Stimulated activated CD4-positive, alpha-beta T cell treated with anti-CD3 and anti-CD28 coated beads, Interleukin-2, amount 100 ng/mL, for 4 hours (primary cell): ENCODE results near the gene SLC1A4.
"Not testable (repeated sequence)": the region's sequence is repeated elsewhere in the genome, so short reads cannot be mapped to it uniquely, and the experiment has no call there.

Source experiments
- DNase-seq: peaks from one replicate; pipeline ENCODE4 v3.0.0-alpha.2; 2020; ENCODE audit warnings: low read depth

SLC1A4 gene

DNA sequence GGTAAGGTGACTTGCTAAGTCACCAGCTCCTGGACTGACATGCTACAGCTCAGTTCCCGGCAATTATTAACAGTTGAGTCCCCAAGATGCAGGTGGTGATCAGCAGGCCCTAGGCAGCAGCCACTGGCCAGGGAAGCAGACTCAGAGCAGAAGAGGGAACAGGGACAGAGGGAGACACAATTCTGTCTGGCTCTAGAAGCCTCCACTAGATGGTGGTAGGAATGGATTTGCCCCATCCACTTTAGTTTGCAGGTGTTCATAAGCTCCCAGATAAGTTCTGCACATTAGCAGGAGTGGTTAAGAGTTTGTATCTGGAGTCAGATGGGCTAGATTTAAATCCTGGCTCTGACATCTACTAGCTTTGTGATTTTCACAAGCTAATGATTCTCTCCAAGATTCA lies 25.5 kb upstream of the SLC1A4 start:
- no peak for DNase-seq

DNA sequence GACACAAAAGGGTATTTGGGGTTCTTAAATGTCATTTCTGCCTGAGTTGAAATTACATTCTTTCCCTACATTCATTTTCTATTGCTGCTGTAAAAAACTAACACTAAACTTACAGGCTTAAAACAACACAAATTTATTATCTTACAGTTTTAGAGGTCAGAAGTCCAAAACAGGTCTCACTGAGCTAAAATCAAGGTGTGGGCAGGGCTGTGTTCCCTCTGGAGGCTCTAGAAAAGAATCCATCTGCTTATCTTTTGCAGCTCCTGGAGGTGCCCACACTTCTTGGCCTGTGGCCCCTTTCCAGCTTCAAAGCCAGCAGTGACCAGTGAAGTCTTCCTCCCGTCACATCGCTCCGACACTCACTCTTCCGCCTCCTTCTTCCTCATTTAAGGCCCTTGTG lies 23.2 kb upstream of the SLC1A4 start:
- no peak for DNase-seq

DNA sequence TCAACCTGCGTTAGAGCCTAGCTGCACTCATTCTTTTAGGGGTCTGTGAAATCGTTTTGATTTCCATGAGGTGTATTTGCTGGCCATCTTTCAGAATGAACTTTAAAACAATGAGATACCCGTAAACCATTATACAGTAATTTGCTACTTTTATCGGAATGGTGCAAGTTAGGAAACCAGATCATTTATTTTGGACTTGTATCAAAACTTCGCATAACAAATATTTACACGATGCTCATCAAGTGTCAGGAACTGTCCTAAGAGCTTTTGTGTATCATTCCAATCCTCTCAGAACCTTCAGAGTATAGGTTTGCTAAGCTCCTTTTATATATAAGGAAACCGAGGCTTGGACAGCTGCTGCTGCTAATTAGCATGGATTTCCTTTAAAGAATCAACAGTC lies 22.4 kb upstream of the SLC1A4 start:
- DNase-seq = no peak

DNA sequence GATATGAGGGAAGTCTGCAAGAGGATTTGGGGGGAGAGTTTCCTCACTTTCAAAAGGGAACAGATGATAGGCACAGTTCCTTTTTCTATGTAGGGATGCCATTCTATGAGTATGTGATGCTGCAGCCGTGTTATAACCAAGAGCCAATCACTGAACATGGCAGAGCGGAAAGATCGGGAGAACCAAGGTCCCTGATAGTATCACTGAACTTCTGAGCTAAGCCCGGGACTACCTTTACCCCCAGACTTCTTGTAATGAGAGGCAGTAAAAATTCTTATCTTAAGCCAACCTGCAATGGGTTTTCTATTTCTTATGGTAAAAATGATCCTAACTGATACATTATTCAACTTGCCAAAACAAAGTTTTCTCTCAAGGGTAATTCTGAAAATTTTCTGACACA lies 21.6 kb upstream of the SLC1A4 start:
- DNase-seq = no peak

DNA sequence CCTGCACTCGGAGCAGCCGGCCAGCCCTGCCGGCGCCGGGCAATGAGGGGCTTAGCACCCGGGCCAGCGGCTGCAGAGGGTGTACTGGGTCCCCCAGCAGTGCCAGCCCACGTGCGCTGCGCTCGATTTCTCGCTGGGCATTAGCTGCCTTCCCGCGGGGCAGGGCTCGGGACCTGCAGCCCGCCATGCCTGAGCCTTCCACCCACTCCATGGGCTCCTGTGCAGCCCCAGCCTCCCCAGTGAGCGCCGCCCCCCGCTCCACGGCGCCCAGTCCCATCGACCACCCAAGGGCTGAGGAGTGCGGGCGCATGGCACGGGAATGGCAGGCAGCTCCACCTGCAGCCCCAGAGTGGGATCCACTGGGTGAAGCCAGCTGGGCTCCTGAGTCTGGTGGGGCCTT lies 20.1 kb upstream of the SLC1A4 start:
- DNase-seq = not testable (repeated sequence)

DNA sequence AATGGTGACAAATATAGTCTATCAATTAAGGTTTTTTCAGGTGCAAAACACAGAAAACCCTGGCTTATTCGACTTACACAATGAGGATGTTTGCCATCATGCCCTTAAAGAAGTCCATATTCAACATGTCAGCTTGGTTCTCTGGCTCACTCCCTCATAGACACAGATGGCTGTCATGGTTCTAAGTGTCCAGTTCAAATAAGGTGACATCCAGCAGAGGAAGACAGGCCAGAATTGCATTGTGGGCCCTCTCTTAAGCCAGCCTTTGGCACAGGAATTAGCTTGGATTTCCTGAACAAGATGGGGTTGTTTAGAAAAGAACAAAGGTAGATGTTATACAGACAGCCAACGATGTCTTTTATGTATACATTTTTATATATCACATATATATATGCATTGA lies 18.7 kb upstream of the SLC1A4 start:
- DNase-seq = no peak

DNA sequence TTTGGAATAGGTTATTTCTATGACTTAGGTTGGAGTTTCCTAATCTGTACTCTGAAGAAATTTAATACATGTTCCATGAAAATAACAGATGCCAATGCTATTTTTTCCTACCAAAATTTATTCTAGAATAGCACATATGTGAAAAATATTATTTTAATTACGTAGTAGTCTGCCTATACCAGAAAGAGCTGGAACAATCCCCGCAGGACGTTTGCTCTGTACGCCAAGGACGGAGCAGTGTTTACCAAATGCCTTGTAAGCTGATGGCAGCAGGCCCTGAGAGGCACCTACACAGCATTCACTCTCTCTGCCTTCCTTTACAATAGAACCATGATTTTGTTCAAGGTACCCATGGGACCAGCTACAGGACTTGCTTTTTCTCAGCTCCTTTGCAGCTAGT lies 16.8 kb upstream of the SLC1A4 start:
- DNase-seq = no peak

DNA sequence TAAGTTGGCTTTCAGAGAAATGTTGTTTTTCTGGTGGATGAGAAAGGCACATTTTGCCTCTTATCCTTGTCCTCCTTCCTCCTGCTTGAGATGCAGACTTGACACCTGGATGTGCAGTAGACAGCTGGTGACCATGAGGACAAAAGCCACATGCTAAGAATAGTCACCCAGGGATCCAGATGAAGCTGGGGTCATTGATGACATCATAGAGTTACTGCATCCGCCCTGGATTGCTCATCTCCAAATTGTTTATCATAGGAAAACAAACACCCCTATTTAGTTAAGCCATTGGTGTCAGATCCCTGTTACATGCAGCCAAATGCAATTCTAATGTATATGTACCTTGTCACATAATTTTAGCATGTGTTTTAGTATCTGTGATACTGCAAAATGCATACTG lies 16.3 kb upstream of the SLC1A4 start:
- DNase-seq = no peak

DNA sequence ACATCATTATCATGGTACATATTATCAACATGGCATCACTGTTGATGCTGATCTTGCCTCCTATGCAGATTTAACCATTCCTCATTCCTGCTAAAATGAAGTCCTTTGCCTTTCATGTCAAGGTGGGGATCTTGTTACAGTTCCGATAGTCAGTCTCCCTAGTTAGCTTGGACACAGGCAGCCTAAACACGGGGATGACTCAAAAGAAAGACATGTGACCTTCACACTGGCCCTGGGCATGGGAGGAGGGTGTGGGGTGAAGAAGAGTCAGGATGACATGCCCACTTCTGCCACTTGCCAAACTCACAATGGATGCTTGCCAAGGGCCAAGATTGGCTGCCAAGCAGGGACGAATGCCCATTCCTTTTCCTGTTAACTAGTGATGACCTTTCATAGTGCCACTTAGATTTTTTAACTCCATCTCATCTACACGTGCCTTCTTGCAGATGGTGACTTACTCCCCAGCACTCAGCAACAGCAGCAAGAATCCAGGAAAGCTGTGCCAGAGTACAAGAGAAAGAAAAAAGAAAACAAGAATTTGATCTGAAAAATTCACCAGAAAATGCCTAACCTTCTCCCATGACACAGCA lies 13.9 kb upstream of the SLC1A4 start:
- no peak for DNase-seq

DNA sequence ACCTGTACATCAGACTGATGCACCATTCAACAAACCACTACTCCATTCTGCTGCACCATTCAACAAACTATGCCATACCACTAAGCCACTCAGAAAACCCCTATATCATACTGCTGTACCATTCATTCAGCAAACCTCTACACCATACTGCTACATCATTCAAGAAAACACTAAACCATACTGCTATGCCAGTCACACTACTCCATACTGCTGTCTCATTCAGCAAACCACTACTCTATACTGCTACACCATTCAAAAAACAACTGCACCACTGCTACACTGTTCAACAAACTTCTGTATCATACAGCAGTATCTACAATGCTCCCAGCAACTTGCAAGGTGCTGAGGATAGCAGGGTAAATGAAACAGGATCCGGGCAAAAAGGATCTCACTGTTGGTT lies 12.9 kb upstream of the SLC1A4 start:
- no peak for DNase-seq

DNA sequence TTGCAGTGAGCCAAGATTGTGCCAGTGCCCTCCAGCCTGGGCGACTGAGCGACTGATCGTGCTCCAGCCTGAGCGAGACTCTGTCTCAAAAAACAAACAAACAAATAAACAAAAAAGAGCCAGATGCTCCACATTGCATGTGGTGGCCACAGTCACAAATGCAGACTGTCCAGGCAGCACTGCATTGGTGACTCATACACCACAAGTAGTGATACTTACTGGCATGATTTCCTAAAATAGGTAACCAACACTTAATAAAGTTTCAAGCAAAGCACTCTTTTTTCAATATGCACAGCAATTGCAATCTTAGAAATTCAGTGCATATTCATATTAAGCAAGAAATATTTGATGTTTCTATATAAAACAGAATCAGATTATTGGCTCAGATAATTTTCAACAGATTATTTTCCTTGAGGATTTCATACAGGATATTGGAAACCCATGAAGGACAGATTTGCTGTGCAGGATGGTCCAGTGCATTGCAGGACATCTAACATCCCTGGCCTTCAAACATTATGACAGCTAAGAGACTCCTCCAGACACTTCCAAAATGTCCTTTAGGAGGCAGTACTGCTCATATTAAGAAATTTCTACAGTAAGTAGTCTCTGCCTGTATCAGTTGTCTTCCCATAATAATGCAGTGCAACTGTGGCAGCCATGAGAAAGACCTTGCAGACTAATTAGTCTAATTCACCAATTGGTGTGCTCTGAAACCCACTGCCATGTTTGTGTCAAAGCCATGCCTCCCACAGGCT lies 10.5 kb upstream of the SLC1A4 start:
- no peak for DNase-seq

DNA sequence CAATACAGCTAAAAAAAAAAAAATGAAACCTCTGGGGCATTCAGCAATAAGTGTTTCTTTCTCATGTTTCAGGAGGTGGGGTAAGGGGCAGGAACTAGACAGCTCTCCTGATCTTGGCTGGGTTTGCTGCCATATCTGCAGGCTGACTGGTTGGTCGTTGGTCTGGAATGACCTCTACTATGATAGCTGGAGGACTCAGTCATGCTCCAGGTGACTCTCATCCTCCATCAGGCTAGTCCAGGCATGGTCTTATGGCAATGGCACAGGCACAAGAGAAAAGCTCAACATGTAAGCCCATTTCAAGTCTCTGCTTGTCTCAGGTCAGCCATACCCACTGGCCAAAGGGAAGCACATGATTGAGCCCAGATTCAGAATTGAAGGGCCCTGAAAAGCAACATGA lies 9.5 kb upstream of the SLC1A4 start:
- no peak for DNase-seq

DNA sequence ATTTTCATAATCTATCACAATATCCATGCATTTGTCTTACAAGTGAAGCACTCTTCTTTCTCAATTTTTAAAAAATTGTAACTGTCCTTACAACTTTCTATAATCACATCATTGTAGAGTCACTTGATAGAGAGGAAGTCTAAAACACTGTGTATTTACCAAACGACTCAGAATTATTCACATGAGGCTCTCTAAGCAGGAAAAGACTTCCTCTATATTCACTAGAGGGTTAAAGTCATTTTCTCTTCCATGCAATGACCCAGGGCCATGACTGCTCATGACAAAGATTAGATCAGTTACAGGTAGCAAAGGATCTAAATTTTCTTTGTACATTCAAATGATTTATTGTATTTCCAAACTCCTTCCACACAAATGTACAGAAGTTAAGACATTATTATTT lies 9.0 kb upstream of the SLC1A4 start:
- no peak for DNase-seq

DNA sequence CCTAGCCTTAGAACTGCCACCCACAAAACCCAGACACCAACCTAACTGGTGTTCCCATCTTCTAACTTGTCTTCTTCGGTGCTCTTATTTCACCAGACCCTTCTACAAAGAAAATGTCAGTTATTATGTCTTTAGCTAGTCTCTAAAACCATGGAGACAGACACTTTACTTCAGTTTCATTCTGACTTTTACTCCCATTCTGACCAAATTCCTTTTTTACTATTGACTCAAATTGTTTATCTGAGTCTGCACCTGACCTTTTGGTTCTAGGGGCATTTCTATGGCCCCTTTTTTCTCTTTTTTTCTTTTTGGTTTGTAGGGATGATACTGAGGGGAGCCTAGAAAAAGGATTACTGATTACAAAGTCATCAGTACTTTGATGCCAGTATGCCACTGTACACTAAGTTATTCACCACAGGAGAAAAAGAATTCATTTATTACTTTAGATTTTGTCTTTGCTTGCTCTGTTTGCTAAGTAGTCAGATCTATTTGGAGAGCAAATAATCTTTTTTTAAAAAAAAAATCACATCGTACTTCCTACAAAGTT lies 6.8 kb upstream of the SLC1A4 start:
- DNase-seq = no peak

DNA sequence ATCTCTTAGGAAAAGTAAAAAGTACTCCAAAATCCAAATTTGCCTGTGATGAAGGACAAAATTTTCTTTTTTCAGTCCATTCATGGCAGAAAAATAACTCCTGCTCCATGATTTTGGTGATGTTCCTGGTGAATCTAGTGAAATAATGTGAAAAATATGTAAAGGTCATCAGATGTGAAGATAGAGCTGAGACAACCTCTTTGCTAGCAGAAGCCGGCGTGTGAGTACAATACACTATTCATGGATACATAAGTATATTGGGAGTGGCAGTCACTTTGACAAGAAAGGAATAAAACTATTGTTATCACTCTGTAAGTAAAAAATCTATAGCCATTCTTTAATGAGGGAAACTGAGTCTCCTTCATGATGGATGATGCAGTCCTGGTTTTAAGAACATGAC lies 6.3 kb upstream of the SLC1A4 start:
- no peak for DNase-seq

DNA sequence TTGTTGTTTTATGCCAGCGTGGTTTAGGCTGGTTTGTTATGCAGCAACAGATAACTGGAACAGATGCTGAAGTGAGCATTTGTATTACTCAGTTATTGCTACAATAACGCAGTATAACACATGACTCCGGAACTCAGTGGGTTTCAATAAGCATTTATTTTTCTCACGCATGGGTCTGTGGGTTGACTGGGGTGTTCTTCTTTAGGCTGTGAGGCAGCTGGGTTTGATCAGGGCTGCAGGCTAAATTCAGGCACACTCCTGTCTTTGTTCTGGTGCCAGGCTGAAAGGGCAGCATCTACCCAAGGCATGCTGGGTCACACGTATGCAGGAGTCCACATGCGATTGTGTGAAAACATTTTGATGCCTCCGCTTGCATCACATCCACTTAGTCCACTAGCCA lies 3.8 kb upstream of the SLC1A4 start:
- no peak for DNase-seq

DNA sequence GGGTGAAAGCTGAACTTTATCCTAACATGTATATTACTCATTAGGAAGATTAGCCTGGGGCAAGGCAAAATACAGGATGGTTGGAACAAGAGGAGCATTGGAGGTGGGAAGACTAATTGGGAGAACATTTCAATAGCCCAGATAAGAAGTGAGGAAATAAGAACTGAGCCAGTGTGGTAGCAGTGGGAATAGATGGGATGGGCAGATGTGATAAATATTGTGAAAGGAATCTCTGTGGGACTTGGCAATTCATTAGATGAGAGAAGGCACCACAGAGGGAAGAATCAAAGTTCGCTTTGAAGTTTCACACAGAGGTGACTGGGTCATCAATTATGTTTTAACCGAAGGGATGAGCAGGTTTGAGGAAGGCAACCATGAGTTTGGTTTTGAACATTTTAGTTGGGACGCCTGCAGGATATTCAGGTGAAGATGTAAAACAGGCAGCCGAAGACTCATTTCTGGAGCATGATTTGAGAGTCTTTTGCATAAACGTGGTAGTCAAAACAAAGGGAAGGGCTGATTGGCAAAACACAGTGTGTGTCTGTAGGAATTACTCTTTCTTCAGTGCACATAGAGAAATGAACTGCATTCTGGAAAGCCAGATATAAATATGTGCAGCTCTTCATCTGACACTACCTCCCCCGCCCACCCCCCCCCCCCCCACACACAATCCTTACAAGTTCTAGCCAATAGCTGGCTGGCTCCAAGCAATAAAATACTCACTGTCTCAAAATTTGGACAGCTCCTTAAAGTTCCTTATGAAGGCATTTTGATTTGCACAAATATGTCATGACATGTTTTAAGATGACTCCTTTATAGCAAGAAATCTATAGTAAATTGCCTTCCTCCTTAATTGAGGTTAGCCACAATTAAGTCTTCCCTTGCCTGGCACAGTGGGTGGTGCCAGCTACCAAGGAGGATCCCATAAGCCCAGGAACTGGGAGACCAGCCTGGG lies 1.9 kb upstream of the SLC1A4 start:
- DNase-seq = no peak

DNA sequence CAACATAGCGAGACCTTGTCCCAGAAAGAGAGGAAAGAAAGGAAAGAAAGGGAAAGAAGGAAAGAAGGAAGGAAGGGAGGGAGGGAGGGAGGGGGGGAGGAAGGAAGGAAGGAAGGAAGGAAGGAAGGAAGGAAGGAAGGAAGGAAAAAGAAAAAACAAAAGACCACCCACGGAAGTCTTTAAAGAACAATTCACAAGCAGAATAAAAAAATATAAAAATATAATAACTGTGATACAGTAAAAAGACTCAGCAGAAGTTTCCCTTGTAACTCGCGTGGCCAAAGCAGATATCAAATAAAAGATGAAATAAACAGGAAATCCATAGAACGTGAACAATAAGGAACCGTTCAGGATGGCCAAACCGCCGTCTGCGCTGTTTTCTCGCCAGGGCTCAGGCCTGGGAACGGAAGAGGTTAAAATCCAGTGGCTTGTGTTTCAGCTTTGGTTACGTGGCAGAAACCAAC lies 1.2 kb upstream of the SLC1A4 start:
- no peak for DNase-seq

DNA sequence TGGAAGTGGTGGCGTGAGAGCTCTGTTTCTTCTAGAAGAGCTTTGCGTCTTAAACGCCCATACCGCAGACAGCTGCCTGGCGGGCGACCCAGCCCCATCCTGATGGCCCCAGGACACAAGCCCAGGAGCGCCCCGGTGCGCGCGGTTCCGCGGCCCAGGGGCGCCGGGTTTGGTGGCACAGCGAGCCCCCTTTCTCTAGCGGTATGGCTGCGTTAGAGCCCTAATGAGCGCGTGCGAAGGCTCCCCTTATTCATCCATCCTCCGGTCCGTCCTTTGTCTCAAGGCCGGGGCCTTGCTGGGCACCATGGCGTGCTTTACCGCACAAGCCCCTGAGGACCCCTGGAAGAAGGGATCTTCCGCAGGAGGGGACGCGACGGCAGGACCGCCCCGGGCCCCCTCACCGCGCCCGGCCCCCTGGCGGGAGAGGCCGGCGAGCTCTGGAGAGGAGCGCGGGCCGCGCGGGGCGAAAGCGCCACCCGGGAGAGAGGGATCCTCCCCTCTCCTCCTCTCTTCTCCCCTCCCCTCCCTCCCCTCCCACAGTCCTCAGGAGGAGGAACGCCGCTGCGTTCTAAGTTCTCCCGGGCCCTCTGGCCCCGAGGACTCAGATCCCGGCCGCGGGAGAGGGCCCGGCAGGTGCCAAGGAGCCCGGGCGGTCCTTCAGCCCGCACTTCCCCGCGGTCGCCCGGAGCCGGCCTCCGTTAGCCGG lies 626 bp upstream of the SLC1A4 start:
- DNase-seq = no peak

DNA sequence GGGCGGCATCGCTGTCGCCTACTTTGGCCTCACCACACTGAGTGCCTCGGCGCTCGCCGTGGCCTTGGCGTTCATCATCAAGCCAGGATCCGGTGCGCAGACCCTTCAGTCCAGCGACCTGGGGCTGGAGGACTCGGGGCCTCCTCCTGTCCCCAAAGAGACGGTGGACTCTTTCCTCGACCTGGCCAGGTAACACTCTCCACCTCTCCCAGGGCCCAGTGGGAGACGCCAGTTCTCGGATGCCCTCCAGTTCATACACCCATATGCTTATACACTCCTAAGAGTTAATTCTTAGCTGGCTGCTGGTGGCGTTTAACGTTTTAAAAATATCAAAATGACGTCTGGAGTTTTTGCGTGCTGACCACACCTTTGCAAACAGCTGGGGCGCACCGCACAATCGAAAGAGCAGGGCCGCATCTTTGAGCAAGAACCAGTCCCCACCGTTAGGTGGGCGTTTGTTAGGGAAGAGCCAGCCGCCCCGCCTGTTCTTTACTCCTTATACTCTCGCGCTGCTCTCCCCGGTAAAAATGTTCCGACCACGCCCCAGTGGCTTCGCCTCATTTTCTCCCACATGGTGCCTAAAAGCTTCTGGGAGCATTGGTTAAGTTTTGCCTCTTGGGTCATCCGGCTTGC lies 899 bp downstream of the SLC1A4 start:
- no peak for DNase-seq

DNA sequence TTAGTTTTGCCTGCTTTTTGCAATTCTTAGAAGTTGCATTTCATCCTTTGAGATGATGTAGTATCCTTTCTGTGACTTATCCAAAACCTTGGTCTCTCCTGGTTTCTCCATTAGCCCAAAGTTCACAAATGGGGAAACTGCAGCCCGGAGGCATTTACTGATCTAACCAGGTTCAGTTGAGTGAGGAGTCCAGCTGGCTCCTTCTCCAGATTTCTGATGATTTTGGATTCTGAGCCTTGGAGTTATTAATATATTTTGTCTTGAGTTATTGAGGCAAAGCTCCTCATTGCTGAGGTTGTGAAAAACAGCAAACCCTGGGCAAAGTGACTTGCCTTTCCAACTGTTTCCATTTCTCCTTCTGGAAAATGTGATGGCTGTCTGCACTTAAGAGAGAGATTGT lies 1.7 kb downstream of the SLC1A4 start:
- no peak for DNase-seq

DNA sequence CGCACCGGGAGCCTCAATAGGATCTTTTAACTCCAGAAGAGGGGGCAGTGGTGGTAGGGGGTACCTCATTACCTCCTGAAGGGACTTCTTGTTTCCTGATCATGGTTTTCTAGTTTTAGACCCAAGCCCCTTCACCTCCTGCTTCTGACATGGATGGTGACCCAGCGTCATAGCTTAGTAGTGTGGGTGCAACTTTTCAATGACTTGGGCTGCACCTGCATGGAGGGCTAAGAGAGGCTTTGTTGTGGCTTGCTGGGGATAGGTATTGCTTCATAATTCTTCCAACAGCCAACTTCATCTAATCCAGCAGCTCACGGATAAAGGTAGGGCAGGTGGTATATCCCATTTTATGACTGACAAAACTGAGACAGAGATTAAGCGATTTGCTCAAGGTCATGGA lies 3.0 kb downstream of the SLC1A4 start:
- DNase-seq = no peak
